DOHH2 (cell line): ENCODE measurements around the gene MANSC4.
A peak's percentile ranks its signal among the peaks of the same experiment; 100 is the strongest.

ENCODE experiments used
- H3F3A ChIP-seq: fragments of 200-600 bp; sonication (generic), shearing (Covaris generic); 2 replicates; pipeline ENCODE4 v1.6.0; 2016; ENCODE audit warnings: antibody characterized with exemption, mild to moderate bottlenecking; ENCODE audit not compliant: control insufficient read depth, insufficient read depth
- H3K27ac ChIP-seq: fragments of 200-600 bp; sonication (generic); 2 replicates; pipeline ENCODE4 v1.5.1; 2014; ENCODE audit warnings: low read depth, mild to moderate bottlenecking, low read length, moderate library complexity
- H3K27me3 ChIP-seq: fragments of 200-600 bp; sonication (generic); 2 replicates; pipeline ENCODE4 v1.6.1; 2014; ENCODE audit warnings: mild to moderate bottlenecking, low read length, mixed read lengths; ENCODE audit not compliant: control insufficient read depth
- H3K36me3 ChIP-seq: fragments of 200-600 bp; sonication (generic); 2 replicates; pipeline ENCODE4 v1.6.1; 2014; ENCODE audit warnings: mild to moderate bottlenecking, low read length, moderate library complexity, mixed read lengths; ENCODE audit not compliant: control insufficient read depth
- H3K4me1 ChIP-seq: fragments of 200-600 bp; sonication (generic); 2 replicates; pipeline ENCODE4 v1.6.1; 2014; ENCODE audit warnings: mild to moderate bottlenecking, low read length, mixed read lengths; ENCODE audit not compliant: control insufficient read depth
- H3K4me2 ChIP-seq: fragments of 200-600 bp; sonication (generic); 2 replicates; pipeline ENCODE4 v1.6.0; 2014; ENCODE audit warnings: mild to moderate bottlenecking, low read length, moderate library complexity
- H3K4me3 ChIP-seq: fragments of 200-600 bp; sonication (generic); 2 replicates; pipeline ENCODE4 v1.5.1; 2014; ENCODE audit warnings: mild to moderate bottlenecking, low read length, mixed read lengths
- H3K79me2 ChIP-seq: fragments of 200-600 bp; sonication (generic); 2 replicates; pipeline ENCODE4 v1.6.1; 2014; ENCODE audit warnings: mild to moderate bottlenecking, low read length, mixed read lengths; ENCODE audit not compliant: control insufficient read depth
- H3K9me2 ChIP-seq: fragments of 200-600 bp; sonication (generic); replicated peaks from 2 replicates; pipeline ENCODE4 v1.6.1; 2014; ENCODE audit warnings: mild to moderate bottlenecking, low read length, mixed read lengths; ENCODE audit not compliant: control insufficient read depth
- H3K9me3 ChIP-seq: fragments of 200-600 bp; sonication (generic); 2 replicates; pipeline ENCODE4 v1.6.1; 2014; ENCODE audit warnings: antibody characterized with exemption, low read length, mixed read lengths; ENCODE audit not compliant: control insufficient read depth, insufficient read depth
- H4K20me1 ChIP-seq: fragments of 200-600 bp; sonication (generic); 2 replicates; pipeline ENCODE4 v1.6.0; 2014; ENCODE audit warnings: low read depth, mild to moderate bottlenecking, antibody characterized with exemption, low read length, moderate library complexity; ENCODE audit not compliant: control insufficient read depth, insufficient read depth
- CTCF ChIP-seq: fragments of 200-600 bp; sonication (generic); IDR thresholded peaks from one replicate; pipeline ENCODE4 v1.5.1; 2014; ENCODE audit warnings: antibody characterized with exemption, mild to moderate bottlenecking, low read depth, low read length; ENCODE audit not compliant: poor library complexity, severe bottlenecking
- EZH2phosphoT487 ChIP-seq: fragments of 200-600 bp; sonication (generic); IDR thresholded peaks from 2 replicates; pipeline ENCODE4 v1.6.1; 2017; ENCODE audit warnings: borderline replicate concordance, mild to moderate bottlenecking, antibody characterized with exemption, low read length, moderate library complexity, mixed read lengths

The MANSC4 gene

GRCh38 chr12:27733791-27734190 is 46.2 kb downstream of the MANSC4 start:
- no peak overlapping the region for H3K4me3 ChIP-seq
- peaks cover 70% of the 10 kb centered on the region for H3K36me3 ChIP-seq
- H3K9me3 ChIP-seq: no peaks in the 10 kb centered on the region
- H3F3A ChIP-seq: 0 out of 2 replicates have a peak, but pooled peaks cover 3% of the 10 kb centered on the region
- H3K27ac ChIP-seq: no peak overlapping the region
- H4K20me1 ChIP-seq: 0 out of 2 replicates have a peak, but pooled peaks cover 3% of the 10 kb centered on the region
- H3K9me2 ChIP-seq: no peaks in the 10 kb centered on the region
- H3K4me1 ChIP-seq: no peaks in the 10 kb centered on the region
- no peak overlapping the region for H3K4me2 ChIP-seq
- H3K27me3 ChIP-seq: no peaks in the 10 kb centered on the region
- TF ChIP-seq CTCF: no peak
- TF ChIP-seq EZH2phosphoT487: no peak
- H3K79me2 ChIP-seq: no peaks in the 10 kb centered on the region

- H3F3A ChIP-seq: 0 out of 2 replicates have a peak, but pooled peaks cover 3% of the 10 kb centered on the region
- no peak overlapping the region for H3K4me3 ChIP-seq
- no peaks in the 10 kb centered on the region for H3K4me1 ChIP-seq
- no peak overlapping the region for H3K4me2 ChIP-seq
- peaks cover 67% of the 10 kb centered on the region for H3K36me3 ChIP-seq
- H3K27me3 ChIP-seq: no peaks in the 10 kb centered on the region
- 0 out of 2 replicates have a peak, but pooled peaks cover 3% of the 10 kb centered on the region for H4K20me1 ChIP-seq
- TF ChIP-seq CTCF (peak; percentile 76), EZH2phosphoT487 (no peak)
- no peak overlapping the region for H3K27ac ChIP-seq
- H3K79me2 ChIP-seq: no peaks in the 10 kb centered on the region
- no peaks in the 10 kb centered on the region for H3K9me2 ChIP-seq
- H3K9me3 ChIP-seq: no peaks in the 10 kb centered on the region
Measured at GRCh38 chr12:27733052-27733656, 46.9 kb downstream of the MANSC4 start.

GRCh38 chr12:27732281-27732680 is 47.8 kb downstream of the MANSC4 start:
- peaks cover 63% of the 10 kb centered on the region for H3K36me3 ChIP-seq
- no peaks in the 10 kb centered on the region for H3K4me1 ChIP-seq
- H3F3A ChIP-seq: 0 out of 2 replicates have a peak, but pooled peaks cover 3% of the 10 kb centered on the region
- no peaks in the 10 kb centered on the region for H3K9me2 ChIP-seq
- H3K27ac ChIP-seq: no peak overlapping the region
- no peak overlapping the region for H3K4me3 ChIP-seq
- TF ChIP-seq EZH2phosphoT487 (no peak), CTCF (peak; percentile 22)
- no peaks in the 10 kb centered on the region for H3K27me3 ChIP-seq
- no peak overlapping the region for H3K4me2 ChIP-seq
- H3K79me2 ChIP-seq: peaks cover 4% of the 10 kb centered on the region; the same call in 1 of the 2 replicates
- no peaks in the 10 kb centered on the region for H3K9me3 ChIP-seq
- H4K20me1 ChIP-seq: 0 out of 2 replicates have a peak, but pooled peaks cover 3% of the 10 kb centered on the region
